GM18505 (cell line): ENCODE data around the gene NDUFS5.
"Not testable (repeated sequence)": the region's sequence is repeated elsewhere in the genome, so short reads cannot be mapped to it uniquely, and the experiment has no call there.

Experiments
- ATAC-seq: cut with Tn5 transposase; IDR thresholded peaks from one replicate; pipeline ENCODE4 v1.9.1; 2021; ENCODE audit not compliant: unreplicated experiment
- POLR2A ChIP-seq: IDR thresholded peaks from 4 replicates; pipeline ENCODE4 v1.6.1; 2011; ENCODE audit warnings: borderline replicate concordance; ENCODE audit not compliant: insufficient read depth, insufficient read length; ENCODE audit errors: extremely low read depth

The NDUFS5 gene

DNA sequence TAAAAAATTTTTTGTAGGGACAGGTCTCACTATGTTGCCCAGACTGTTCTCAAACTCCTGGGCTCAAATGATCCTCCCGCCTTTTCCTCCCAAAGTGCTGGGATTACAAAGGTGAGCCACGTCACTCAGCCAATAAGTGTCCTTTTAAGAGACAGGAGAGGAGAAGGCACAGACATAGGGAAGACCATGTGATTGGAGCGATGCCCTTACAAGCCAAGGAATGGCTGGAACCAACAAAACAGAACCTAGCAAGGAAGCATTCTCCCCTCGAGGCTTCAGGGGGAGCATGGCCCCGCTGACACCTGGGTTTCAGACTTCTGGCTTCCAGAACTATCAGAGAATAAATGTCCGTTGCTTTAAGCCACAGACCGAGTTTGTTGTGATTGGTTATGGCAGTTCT lies 37.0 kb downstream of the NDUFS5 start:
- no peak for TF ChIP-seq POLR2A
- no peak for ATAC-seq

DNA sequence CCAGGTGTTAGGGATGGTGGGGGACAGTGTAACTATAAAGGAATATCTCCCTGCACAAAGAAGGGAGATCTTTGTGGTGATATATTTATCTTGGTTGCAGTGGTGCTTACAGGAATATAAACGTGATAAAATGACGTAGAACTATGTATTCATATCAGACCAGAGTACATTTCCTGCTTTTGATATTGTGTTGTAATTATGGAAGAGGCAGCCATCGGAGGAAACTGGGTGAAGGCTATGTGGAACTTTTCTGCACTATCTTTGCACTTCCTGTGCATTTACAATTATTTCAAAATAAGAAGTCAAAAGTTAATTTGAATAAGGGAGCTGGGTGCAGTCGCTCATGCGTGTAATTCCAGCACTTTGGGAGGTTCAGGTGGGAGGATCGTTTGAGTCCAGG lies 37.6 kb downstream of the NDUFS5 start:
- TF ChIP-seq POLR2A, result no peak
- ATAC-seq, result no peak

DNA sequence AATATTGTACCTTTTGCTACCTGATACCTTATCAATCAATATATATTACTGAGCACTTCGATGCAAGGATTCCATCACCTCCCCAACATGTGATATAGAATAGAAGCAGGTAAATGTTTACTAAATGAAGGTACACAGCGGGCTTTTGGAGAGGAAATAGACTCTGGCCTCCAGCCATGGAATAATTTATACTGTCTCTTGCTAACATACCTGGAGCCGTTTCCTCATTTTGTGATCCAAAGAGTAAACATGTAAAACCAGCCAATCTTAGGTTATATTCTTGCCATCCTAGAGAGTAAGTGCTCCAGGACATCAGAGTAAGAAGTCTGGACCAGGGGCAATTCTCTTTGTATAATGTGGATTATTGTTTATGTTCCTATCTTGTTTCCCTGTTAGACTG lies 39.4 kb downstream of the NDUFS5 start:
- ATAC-seq, result no peak
- no peak for TF ChIP-seq POLR2A

DNA sequence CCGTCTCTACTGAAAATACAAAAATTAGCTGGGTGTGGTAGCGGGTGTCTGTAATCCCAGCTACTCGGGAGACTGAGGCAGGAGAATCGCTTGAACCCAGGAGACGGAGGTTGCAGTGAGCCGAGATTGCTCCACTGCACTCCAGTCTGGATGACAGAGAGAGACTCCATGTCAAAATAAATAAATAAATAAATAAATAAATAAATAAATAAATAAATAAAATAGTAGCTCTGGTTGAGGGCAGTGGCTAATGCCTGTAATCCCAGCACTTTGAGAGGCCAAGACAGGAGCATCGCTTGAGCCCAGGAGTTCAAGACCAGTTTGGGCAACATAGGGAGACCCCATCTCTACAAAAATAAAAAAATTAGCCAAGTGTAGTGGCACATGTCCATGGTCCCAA lies 42.1 kb downstream of the NDUFS5 start:
- ATAC-seq, result not testable (repeated sequence)

DNA sequence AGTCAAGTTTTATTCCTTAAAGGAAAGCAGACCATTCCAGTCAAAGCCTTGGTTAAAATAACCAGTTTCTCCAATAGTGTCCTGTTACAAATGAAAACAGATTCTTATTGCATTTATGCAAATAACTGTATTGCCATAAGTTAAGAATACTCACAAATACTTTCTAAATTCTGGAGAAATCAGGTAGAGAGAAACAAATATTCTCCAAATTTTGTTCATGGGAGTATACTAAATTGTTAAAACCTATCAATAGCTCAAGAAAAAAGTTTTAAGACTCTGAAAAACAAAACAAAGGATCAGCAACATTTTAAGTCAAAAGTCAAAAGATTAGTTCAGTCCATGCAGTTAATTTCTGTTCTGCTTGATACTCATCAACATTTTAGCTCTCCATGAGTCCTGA lies 45.4 kb downstream of the NDUFS5 start:
- ATAC-seq, result not testable (repeated sequence)

DNA sequence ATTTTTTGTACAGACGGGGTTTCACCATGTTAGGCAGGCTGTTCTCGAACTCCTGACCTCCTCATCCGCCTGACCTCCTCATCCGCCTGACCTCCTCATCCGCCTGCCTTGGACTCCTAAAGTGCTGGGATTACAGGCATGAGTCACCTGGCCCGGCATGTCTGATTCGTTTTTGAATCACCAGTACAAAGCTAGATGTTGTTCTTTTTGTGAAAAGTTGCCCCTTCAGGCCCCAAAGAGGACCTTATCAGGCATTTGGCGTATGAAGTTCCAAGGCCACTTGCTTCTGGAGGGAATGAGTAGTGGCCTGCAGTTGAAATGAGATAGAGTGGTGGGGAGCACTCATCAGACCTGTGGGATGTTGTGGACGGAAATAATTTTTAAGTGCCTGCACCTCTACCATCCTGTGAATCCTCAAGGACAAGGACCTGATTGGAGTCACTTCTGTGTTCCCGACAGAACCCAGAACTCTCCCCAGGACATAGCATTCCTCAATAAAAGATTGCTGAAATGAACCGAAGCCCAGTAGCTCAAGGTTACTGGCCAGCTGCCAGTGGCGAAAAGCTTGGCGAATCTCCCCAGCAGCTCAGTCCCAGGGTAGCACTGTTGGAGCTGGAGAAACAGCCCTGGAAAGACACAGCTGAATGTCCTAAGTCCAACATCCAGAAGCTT lies 50.1 kb downstream of the NDUFS5 start:
- TF ChIP-seq POLR2A, result no peak
- ATAC-seq, result no peak

DNA sequence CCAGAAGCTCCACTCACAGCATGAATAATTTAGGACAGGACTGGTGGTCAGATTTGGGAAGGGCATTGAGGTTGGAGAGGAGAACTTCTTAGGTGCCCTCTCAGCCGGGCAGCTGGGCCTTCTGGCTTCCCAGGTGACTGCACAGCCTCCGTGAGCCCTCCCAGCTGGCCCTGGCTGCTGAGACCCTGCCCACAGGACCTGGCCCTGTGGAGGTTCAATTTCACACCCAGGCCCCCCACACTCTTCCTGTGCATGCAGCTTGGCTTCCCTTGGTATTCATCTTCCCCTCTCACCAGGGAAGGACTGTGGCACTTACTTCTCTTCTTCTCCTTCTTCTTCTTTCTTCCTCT lies 50.6 kb downstream of the NDUFS5 start:
- no peak for TF ChIP-seq POLR2A
- ATAC-seq, result no peak

DNA sequence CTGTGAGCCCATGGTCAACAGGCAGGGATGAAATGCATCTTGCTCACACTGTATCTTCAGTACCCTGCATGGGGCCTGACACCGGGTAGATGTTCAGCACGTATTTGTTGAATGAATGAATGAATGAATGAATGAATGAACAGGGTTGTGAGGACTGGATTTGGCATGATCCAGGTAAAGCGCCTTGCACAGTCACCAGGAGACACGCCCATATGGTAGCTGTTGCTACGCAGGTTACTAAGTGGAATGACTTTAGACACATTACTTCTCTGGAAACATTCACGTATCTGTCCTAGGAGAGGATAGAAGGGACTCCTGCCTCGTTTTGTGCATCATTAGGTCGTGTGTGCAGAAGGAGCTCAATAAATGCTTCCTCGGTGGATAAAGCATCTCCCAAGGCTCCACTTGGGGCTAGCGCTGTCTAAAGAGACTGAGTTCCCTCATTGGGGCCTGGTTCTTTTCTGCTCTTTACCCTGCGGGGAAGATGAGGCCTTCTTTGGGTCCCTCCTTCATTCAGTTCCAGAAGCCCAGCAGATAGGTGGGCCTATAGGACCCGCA lies 54.2 kb downstream of the NDUFS5 start:
- no peak for TF ChIP-seq POLR2A
- no peak for ATAC-seq

DNA sequence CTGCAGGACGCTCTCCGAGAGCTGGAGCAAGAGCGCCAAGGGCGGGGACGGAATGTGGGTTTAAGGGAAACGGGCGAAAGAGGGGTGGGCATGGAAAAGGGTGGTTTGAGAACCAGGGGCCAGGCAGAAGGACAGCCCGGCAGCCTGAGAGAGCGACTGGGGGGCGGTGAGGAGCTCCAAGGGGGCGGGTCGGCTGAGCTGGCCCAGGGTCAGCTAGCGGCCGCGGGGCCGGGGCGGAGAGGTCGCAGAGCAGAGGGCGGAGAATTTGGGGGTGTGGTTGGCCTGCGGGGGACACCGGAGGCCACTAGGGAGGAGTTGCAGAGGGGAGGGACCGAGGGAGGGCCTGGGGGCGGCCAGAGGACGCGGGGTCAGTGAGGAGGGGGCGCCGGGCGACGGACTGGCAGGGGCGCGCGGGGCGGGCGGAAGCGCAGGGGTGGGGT lies 54.7 kb downstream of the NDUFS5 start:
- no peak for ATAC-seq
- TF ChIP-seq POLR2A, result no peak

DNA sequence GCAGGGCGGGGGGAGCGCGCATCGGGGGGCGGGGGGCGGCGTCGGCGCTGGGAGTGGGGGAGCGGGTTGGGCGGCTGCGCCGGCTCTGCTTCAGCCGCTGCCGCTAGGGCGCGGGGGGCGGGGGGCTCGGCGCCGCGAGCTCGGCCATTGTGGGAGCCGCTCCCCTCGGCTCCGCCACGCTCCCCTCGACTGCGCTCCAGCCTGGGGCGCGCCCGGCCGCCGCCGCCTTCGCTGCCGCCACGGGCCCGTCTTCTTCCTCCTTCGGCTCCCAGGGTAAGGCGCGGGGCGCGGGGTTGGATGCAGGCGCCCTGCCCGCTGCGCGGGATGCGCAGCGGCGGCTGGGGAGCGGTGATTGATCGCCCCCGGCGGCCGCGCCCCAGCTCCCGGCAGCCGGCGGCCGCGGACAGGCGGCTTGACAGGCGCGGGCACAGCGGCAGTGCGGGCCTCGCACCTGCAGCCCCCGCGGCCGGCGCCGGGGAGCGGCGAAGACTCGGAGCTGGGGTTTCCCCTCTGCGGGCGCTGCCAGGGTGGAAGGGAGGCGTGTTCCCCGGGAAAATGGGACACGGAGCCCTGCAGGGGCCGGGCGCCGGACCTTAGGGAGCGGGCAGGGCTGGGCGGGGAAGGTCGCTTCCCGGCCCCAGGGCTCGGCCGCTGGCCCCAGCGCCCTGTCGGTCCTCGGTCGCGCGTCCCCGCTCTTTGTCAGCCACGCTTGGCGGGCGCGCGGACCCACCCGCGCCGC lies 55.3 kb downstream of the NDUFS5 start:
- ATAC-seq, result no peak
- no peak for TF ChIP-seq POLR2A

DNA sequence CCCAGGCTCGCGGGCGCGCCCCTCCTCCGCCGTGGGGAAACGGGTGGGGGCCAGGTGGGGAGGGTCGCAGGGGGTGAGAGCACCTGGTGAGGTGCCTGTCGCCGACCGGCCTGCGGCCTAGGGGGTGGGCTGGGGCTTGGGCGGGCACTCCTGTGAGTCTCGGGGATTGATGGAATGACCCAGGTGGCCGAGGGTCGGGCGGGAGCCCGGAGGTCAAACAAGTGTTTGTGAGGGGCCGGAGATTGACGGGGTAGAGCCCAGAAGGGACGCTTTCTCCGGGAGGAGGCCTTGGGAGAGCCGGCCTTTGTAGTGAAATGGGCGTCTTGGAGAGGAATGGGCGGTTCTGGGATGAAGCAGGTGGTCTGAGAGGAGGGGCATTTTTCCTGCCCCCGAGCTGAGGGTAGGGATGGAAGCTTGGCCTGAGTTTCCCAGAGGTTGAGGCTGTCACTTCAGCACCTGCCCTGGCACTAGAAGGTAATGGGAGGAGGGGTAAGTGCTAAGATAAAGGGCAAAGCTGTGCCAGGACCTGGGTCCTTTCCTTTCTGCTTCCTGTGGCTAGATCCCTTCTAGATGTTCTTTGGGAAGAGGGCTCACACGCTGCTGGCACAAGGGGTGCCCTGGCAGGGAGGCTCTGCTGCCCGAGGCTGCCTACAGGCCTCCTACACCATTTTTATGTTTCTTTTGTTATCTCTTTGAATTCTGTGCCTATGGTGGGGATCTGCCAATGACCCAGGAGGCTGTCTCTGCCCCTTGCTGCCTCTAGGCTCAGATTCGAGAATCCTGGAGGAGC lies 56.1 kb downstream of the NDUFS5 start:
- no peak for TF ChIP-seq POLR2A
- ATAC-seq, result no peak

DNA sequence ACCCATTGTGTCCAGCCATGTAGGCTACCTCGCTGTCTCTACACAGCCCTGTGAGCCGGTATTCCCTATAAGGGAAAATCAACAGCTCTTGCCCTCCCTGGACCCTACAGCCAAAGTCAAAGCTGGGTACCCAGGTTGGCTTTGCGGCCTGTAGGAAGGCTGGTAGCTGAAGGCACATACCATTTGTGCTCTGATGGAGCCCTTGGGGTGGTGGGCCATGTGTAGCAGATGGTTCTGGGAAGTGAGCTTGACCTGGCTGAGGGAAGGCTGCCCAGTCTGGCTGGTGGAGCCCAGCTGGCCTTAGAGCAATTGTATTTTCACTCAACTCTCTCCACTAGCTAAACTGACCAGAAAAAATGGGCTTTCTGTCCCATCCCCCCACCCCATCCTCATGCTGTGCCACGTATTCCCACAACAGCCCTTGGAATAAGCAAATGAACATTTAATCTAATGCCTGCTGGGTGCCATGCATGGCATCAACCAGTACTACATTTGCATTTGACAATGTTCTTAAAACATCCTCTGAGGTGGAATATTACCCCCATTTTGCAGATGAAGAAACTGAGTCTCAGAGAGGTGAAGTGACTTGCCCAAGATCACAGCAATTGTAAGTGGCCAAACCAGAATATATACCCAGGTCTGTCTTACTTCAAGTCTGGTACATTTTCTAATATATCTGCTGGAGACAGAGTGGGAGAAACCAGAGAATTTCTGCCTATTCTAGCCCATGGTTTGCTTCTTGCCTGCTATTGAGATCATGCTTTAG lies 56.8 kb downstream of the NDUFS5 start:
- TF ChIP-seq POLR2A, result no peak
- no peak for ATAC-seq

DNA sequence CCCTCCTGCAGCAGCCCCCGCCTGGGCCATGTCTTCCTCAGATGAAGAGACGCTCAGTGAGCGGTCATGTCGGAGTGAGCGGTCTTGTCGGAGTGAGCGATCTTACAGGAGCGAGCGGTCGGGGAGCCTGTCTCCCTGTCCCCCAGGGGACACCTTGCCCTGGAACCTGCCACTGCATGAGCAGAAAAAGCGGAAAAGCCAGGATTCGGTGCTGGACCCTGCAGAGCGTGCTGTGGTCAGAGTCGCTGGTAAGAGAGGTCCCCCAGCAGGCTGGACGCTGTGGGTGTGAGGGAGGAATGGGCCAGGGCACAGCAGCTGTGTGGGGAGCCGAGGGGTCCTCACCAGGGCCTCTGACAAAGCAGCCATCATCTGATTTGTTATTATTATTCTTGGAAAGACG lies 58.0 kb downstream of the NDUFS5 start:
- TF ChIP-seq POLR2A, result no peak
- no peak for ATAC-seq
